KOPT-K1 (cell line): ENCODE data around the gene TUBA4A.

Source experiments
- H3K27ac ChIP-seq: fragments of 200-600 bp; sonication (generic); 2 replicates; pipeline ENCODE4 v1.5.1; 2016; ENCODE audit warnings: antibody characterized with exemption, mild to moderate bottlenecking, low read depth, low read length; ENCODE audit not compliant: poor library complexity, severe bottlenecking
- H3K36me3 ChIP-seq: fragments of 200-600 bp; sonication (generic); 2 replicates; pipeline ENCODE4 v1.5.1; 2017; ENCODE audit warnings: antibody characterized with exemption, mild to moderate bottlenecking, low read length, moderate library complexity; ENCODE audit not compliant: insufficient read depth
- H3K9me3 ChIP-seq: fragments of 200-600 bp; sonication (generic); 2 replicates; pipeline ENCODE4 v1.5.1; 2017; ENCODE audit warnings: antibody characterized with exemption, low read length, mild to moderate bottlenecking; ENCODE audit not compliant: insufficient read depth, poor library complexity, severe bottlenecking

Gene TUBA4A

GRCh38 chr2:219279916-219280516 is 26.3 kb upstream of the TUBA4A start:
- Histone ChIP-seq H3K36me3 (no peaks in the 10 kb centered on the region; the same call in 1 of the 2 replicates), H3K9me3 (no peaks in the 10 kb centered on the region), H3K27ac (peak overlapping the region; percentile 54)

- H3K27ac ChIP-seq = peak within 1 kb of the TSS; percentile 54
- H3K36me3 ChIP-seq = no peaks in the 10 kb centered on the region; the same call in 1 of the 2 replicates
- no peaks in the 10 kb centered on the region for H3K9me3 ChIP-seq
Observed at GRCh38 chr2:219279151-219279915, 25.6 kb upstream of the TUBA4A start, which contains the start of gene DNAJB2. Gene DNAJB2 (plus strand): TSS chr2:219279366. CDS start chr2:219279834, 468 bp downstream.

DNA sequence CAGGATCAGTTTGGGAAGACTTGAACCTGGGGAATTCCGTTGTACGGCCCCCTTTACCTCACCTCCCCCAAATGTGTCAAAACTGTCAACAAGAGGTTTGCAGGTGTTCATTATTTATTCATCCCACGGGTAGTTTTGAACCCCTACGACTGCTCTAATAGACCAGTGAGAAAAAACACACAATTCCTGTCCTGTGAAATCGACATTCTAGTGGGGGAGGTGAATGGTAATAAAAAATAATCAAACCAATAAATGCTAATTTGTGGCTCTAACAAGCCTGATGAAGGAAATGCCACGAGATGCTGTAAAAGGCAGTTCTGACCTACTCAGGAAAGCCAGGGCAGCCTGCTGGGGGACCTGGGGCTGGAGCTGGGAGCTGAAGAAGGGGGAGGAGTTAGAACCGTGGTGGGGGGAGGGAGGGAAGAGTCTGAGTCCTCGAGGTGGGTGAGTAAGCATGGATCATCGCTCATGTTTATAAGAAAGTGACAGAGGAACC is 25.0 kb upstream of the TUBA4A start:
- Histone ChIP-seq H3K36me3 (no peaks in the 10 kb centered on the region; the same call in 1 of the 2 replicates), H3K9me3 (no peaks in the 10 kb centered on the region), H3K27ac (peak overlapping the region; percentile 54)

DNA sequence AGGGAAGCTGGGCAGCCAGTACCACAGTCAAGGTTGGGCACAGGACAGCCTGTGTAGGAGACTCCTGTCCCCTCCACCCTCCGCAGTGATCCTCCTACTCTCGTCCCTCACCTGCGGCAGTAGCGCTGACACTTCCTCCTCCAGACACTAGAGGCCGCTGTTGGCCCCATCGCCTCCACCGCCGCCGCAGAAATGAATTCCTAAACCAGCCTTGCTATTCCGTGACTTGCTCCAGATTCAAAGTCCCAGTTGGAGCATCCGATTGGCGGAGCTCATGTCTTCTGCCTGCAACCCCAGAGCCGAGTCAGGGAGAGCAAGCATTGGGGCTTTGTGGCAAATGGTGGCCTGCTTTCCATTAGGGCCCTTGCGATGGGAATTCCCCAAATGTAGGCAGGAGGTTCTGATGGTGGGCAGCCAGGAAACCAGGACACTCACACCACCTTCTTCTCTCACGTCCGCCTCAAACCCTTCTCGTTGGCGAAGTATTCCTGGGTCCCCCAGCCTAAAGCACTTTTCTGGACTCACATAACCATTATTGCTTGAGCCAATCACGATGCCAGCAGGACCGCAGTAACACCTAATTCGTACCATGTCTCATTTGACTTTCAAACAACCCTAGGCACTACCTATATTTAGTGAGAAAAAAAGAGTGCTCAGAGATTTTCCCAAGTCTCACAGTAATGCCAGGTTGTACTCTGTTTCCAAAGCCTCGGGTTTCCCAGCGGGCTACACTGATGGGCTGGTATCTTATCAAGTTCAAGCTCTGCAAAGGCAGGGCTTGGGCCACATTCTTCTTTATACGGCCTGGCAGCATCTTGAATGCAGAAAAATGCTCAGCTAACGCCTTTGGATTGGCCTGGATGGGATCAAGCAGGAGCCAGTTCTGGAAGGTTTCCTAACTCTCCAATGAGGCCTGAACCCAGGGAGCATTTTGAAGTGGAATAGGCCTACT is 24.3 kb upstream of the TUBA4A start:
- no peaks in the 10 kb centered on the region for H3K9me3 ChIP-seq
- H3K27ac ChIP-seq = no peak overlapping the region
- H3K36me3 ChIP-seq = no peaks in the 10 kb centered on the region

GRCh38 chr2:219274361-219274921 is 20.7 kb upstream of the TUBA4A start:
- Histone ChIP-seq H3K27ac (no peak overlapping the region), H3K36me3 (no peaks in the 10 kb centered on the region), H3K9me3 (no peaks in the 10 kb centered on the region)

DNA sequence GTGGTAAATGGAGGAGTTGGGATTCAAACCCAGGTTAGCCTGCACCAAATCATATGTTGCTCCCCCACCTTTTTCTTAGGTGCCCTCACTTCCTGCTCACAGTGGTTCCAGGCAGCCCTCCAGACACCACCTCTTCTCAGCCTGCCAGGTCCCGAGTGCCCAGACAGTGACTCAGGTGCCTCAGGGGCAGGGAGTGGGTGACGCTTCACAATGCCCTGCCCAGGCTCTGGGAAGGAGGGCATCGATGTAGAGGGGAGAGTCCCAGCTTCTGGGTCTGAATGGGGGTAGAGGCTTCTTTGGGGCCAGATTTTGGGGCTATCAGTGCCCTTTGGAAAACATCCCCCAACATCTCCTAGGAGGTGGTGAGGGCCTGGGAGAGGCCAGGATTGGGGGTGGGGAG is 20.2 kb upstream of the TUBA4A start:
- H3K36me3 ChIP-seq = no peaks in the 10 kb centered on the region
- no peaks in the 10 kb centered on the region for H3K9me3 ChIP-seq
- no peak overlapping the region for H3K27ac ChIP-seq

DNA sequence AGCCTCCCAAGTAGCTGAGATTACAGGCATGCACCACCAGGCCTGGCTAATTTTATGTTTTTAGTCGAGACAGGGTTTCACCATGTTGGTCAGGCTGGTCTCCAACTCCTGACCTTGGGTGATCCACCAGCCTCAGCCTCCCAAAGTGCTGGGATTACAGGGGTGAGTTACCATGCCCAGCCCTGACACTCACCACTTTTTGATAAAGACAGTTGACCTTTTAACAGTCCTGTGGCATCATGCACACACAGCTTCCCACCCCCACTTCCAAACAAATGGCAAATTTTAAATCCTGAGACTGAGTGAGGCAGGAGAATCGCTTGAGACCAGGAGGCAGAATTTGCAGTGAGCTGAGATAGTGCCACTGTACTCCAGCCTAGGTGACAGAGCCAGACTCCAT is 19.3 kb upstream of the TUBA4A start:
- no peaks in the 10 kb centered on the region for H3K9me3 ChIP-seq
- no peak overlapping the region for H3K27ac ChIP-seq
- H3K36me3 ChIP-seq = no peaks in the 10 kb centered on the region

- Histone ChIP-seq H3K27ac (no peak overlapping the region), H3K9me3 (no peaks in the 10 kb centered on the region), H3K36me3 (no peaks in the 10 kb centered on the region)
Observed at GRCh38 chr2:219272356-219272755, 18.6 kb upstream of the TUBA4A start.

- H3K27ac ChIP-seq = no peak overlapping the region
- no peaks in the 10 kb centered on the region for H3K36me3 ChIP-seq
- H3K9me3 ChIP-seq = no peaks in the 10 kb centered on the region
Observed at GRCh38 chr2:219271021-219271420, 17.3 kb upstream of the TUBA4A start.

DNA sequence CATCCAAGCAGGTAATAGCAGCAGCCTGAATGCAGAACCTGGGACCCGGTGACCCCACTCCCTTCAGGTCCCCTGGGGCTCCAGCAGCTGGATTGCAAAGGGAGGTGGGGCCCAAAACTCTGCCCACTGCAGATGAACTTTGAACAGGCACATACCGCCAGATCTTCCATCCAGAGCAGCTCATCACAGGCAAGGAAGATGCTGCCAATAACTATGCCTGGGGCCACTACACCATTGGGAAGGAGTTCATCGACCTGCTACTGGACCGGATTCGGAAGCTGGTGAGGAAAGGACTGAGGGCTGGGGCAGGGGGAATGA is 16.3 kb upstream of the TUBA4A start:
- no peaks in the 10 kb centered on the region for H3K36me3 ChIP-seq
- H3K27ac ChIP-seq = no peak overlapping the region
- no peaks in the 10 kb centered on the region for H3K9me3 ChIP-seq

- Histone ChIP-seq H3K9me3 (no peaks in the 10 kb centered on the region), H3K36me3 (no peaks in the 10 kb centered on the region)
Observed at GRCh38 chr2:219269362-219270054, 15.8 kb upstream of the TUBA4A start.

GRCh38 chr2:219268294-219268693 is 14.6 kb upstream of the TUBA4A start:
- Histone ChIP-seq H3K9me3 (no peaks in the 10 kb centered on the region), H3K36me3 (no peaks in the 10 kb centered on the region), H3K27ac (no peak overlapping the region)

More at GRCh38 chr2:219269362-219270054, 15.8 kb upstream of the TUBA4A start:
- H3K27ac ChIP-seq = no peak overlapping the region

DNA sequence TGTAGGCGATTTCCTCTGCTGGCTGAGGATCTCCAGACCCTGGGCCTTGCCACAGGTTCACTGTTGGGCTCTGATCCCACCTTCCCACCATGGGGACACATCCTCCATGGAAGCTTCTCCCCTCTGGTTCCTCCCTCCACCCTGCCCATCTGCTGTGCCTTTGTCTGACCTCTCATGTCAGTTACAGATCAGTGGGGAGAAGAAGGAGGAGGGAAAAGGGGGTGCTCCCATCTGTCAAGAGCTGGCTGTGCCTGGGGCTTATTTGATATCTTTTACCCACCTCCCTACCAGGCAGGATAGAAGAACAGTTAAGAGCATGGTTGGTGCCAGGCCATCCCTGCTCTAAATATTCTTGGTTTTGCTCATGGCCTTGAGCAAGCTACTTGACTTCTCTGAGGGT is 13.2 kb upstream of the TUBA4A start:
- Histone ChIP-seq H3K36me3 (no peaks in the 10 kb centered on the region), H3K9me3 (no peaks in the 10 kb centered on the region), H3K27ac (no peak overlapping the region)

DNA sequence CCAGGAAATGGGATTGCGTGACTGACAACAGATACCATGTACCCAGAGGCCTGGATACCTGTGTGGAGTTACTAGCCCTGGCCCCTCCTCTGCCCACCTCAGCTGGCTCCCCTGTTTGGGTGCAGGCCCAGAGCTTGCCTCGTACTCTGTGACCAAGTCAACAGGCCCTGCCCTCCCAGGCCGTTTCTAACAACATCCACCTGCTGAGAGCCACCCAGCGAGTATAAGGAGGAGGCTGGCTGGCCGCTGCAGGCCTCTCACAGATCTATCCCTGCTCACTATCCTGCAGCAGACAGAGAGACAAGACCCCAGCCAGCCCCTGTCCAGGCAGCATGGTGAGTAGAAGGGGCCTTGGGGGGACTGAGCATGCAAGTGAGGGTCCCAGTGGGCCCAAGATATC is 12.5 kb upstream of the TUBA4A start:
- no peaks in the 10 kb centered on the region for H3K9me3 ChIP-seq
- H3K36me3 ChIP-seq = no peaks in the 10 kb centered on the region
- H3K27ac ChIP-seq = no peak overlapping the region
